CD4-positive, alpha-beta T cell treated with Interleukin-4 for 4 hours (primary cell): ENCODE data around the gene HMGXB4.
"Not testable (repeated sequence)": the region's sequence is repeated elsewhere in the genome, so short reads cannot be mapped to it uniquely, and the experiment has no call there.

ENCODE experiments used
- DNase-seq: peaks from one replicate; pipeline ENCODE4 v3.0.0-alpha.2; 2020

HMGXB4 gene, protein sequence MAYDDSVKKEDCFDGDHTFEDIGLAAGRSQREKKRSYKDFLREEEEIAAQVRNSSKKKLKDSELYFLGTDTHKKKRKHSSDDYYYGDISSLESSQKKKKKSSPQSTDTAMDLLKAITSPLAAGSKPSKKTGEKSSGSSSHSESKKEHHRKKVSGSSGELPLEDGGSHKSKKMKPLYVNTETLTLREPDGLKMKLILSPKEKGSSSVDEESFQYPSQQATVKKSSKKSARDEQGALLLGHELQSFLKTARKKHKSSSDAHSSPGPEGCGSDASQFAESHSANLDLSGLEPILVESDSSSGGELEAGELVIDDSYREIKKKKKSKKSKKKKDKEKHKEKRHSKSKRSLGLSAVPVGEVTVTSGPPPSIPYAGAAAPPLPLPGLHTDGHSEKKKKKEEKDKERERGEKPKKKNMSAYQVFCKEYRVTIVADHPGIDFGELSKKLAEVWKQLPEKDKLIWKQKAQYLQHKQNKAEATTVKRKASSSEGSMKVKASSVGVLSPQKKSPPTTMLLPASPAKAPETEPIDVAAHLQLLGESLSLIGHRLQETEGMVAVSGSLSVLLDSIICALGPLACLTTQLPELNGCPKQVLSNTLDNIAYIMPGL

GRCh38 chr22:35257321-35258190, at the start of gene HMGXB4:
HMGXB4 (plus strand) TSS chr22:35257493; CDS start chr22:35262391, 4,898 bp downstream.
- peak; percentile 89 for DNase-seq

DNA sequence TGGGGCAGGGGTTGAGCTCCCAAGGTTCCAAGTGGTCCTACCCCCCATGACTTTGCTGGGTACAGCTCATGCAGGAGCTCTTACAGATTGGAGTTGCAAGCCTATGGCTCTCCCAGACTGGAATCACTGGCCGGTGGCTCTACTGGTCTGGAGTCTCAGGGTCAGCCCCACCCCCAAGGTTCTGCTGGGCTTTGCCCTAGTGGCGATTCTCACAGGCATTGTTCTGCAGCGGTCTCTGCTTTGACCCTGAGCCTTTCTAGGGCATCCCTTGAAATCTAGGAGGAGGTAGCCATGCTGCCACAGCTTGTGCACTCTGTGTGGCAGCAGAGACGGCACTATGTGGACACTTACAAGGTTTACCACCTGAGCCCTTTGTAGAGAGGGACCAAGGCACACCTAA, 49.3 kb upstream of the HMGXB4 start:
- no peak for DNase-seq

GRCh38 chr22:35209203-35209602, 48.1 kb upstream of the HMGXB4 start:
- no peak for DNase-seq

DNA sequence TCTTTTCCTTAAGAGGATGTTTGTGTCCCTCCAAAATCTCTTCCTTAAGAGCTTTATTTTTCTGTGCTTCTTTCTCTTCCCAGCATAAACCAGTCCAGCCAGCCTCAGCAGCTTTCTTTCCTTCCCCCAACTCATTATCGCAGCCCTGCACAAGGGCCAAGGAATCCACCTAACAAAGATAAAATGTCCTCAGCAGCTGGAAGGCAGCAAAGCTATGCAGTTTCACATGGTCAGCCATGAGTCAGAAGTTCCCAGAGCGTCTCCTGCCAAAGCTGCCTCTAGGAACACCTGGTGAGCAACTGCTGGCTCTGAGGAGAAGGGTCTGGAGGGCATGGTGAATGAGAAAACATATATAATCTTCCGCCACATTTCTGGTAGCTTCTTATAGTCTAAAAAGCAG, 45.3 kb upstream of the HMGXB4 start:
- no peak for DNase-seq

- no peak for DNase-seq
These were observed 44.3 kb upstream of the HMGXB4 start for GRCh38 chr22:35212996-35213395.

DNA sequence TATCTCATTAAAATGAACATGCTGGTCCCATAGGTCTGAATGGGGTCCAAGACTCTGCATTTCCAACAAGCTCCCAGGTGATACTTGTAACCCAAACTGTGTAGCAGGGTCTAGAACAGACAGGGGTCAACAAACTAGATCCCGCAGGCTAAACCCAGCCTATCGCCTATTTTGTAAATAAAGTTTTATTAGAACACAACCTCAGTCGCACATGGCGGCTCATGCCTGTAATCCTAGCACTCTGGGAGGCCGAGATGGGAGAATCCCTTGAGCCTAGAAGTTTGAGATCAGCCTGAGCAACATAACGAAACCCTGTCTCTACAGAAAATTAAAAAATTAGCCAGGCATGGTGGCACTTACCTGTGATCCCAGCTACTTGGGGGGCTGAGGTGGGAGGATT, 42.3 kb upstream of the HMGXB4 start:
- no peak for DNase-seq

DNA sequence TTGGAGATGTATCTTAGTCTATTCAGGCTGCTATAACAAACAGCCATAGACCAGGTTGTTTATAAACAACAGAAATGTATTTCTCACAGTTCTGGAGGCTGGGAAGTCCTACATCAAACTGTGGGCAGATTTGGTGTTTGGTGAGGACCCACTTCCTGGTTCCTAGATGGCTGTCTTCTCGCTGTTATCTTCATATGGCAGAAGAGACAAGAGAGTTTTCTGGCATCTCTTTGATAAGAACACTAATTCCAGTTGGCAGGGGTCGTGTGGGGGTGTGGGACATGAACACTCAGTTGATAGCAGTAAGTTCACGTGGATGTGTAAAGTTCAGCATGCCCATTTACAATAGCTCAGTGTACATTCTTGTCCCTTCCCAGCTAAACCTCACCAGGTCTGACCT, 41.3 kb upstream of the HMGXB4 start:
- no peak for DNase-seq

- DNase-seq, result no peak
These were observed 39.8 kb upstream of the HMGXB4 start for GRCh38 chr22:35217527-35217926.

GRCh38 chr22:35218079-35218478, 39.2 kb upstream of the HMGXB4 start:
- DNase-seq, result no peak

DNA sequence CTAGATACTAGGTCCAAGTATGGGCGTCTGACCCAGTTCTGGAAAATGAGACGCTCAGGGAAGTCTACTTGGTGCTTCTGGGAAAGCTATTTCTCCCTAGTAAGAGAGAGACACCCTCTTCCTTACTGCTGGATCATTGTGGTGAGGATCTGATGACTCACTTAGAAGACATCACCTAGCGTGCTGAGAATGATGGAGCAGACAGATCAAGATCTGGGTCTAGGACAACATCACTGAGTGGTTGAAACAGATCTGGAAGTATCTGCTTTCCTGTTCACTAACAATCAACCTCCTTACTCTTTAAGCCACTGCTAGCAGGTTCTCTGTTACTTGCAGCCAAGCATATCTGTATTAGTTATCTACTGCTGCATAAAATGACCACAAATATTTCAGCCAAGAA, 38.3 kb upstream of the HMGXB4 start:
- DNase-seq, result no peak

DNA sequence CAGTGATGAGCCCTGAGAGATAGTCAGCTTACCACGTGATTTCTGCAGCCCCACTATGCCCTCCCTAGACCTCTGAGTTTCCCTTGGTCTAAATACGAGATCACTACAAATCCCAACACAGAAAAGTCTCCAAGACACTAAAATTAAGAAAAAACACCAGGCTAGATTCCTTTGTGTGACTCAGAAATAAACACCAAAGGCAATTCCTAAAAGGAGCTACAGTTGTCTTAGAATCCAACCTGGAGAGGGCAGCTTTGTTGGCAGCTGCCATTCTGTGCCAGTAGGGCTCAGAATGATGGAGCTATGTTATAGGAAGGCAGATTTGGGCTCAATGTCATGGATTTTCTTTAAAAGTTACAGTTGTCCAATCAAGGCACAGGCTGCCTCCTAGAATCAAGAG, 37.1 kb upstream of the HMGXB4 start:
- DNase-seq, result no peak

GRCh38 chr22:35225010-35225409, 32.3 kb upstream of the HMGXB4 start:
- no peak for DNase-seq

- DNase-seq, result no peak
These were observed 30.2 kb upstream of the HMGXB4 start for GRCh38 chr22:35226958-35227647.

GRCh38 chr22:35229865-35230264, 27.4 kb upstream of the HMGXB4 start:
- no peak for DNase-seq

- no peak for DNase-seq
These were observed 26.9 kb upstream of the HMGXB4 start for GRCh38 chr22:35230417-35230816.

GRCh38 chr22:35230839-35231584, 26.3 kb upstream of the HMGXB4 start:
- no peak for DNase-seq

- peak; percentile 52 for DNase-seq
These were observed 25.7 kb upstream of the HMGXB4 start for GRCh38 chr22:35231585-35232084.

- not testable (repeated sequence) for DNase-seq
These were observed 18.5 kb upstream of the HMGXB4 start for GRCh38 chr22:35238749-35239148.

DNA sequence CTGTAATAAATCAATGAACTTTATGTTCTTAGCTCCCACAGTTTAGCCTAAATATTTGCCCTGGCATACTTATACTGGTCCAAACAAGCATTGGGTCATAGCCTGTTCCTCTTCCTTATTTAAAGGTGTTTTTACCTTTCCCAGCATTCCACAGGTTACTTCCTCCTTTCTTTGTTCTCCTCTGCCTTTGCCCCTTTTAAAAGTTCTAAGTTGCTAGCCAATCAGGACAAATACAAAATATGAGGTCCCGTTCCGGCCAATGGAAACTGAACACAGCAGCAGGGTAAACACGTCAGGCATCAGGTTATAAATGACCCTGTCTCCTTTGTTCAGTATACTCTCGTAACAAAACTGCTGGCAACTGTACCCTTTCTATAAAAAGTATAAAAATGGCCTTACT, 12.8 kb upstream of the HMGXB4 start:
- DNase-seq, result not testable (repeated sequence)

DNA sequence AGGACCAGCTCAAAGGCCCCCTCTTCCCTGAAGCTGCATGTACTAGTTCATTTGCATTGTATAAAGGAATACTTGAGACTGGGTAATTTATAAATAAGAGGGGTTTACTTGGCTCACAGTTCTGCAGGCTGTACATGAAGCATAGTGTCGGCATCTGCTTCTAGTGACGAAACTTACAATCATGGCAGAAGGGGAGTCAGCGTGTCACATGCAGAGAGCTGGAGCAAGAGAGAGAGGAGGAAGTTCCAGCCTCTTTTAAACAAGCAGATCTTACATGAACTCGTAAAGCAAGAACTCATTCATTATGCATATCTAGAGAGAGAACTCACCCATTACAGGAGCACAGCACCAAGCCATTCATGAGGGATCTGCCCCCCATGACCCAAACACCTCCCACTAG, 7.1 kb upstream of the HMGXB4 start:
- no peak for DNase-seq

DNA sequence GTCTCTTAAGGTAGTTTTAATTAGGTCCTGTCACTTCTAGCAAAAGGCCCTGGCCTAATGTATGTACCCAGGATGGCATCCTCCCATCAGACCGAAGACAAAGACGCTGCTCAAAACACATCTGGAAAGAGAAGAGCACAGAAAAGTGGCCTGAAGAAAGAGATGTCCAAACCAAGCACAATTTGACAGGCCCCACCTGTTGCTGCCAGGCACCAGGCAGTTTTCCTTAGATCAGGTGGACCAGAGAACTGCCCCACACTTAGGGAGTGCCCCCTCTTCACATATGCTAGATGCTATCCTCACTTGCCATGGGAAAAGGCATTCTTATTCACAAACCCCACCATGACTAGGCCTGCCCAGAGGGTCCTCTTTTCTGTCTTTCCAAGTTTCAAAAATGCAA, 3.3 kb upstream of the HMGXB4 start:
- DNase-seq, result no peak

DNA sequence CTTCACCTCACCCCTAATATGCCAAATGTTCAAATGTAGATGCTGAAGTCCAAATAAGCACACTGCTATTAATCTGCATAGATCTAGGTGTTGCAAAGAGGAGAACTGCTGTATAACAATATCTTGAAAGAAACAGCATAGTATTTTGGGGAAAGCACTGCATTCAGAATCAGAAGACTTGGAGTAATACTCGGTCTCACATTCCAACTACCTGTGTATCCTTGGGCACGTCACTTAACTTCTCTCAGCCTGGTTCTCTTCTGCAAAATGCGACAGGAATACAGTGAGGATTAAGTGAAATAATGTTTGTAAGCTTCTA, 332 bp upstream of the HMGXB4 start:
- DNase-seq, result no peak
